ENCODE results near the gene FAM110C.

GRCh38 chr2:46131-46470 lies 204 bp downstream of the FAM110C start:
- TF ChIP-seq CTCF (IDR thresholded peaks at IDR 0.05 in 8 of 11, conservative IDR thresholded peaks at IDR 0.05 in 3 of 11) (no peak), POLR2A (IDR thresholded peaks at IDR 0.05) (no peak), POLR2AphosphoS5 (IDR thresholded peaks at IDR 0.05) (no peak)

Measured in spleen (tissue), 7 donors.